Tibial nerve (tissue), 4 donors: ENCODE results near the gene SERPIND1. TPM values are rescaled to one million over a fixed set of nuclear protein-coding genes. Genes with fewer than 3 reads are reported as not detected.

Experiments
- DNase-seq, 2 donors: peaks; one replicate each; pipeline ENCODE4 v3.0.0-alpha.2; 2019; ENCODE audit warnings: low spot score in 2 of 2
- H3K27ac ChIP-seq, 4 donors: fragments of 200-600 bp; sonication (generic) in 3 of 4; one replicate each; pipeline ENCODE4 v1.5.1; 2017 to 2019; ENCODE audit warnings: mild to moderate bottlenecking in 1 of 4
- H3K27me3 ChIP-seq, 2 donors: fragments of 200-600 bp; sonication (generic) in 1 of 2; one replicate each; pipeline versions ENCODE4 v1.5.1 to v1.6.0; 2017 to 2019
- H3K36me3 ChIP-seq, 3 donors: fragments of 200-600 bp; sonication (generic); one replicate each; pipeline ENCODE4 v1.5.1; 2018 to 2019
- H3K4me1 ChIP-seq, 4 donors: fragments of 200-600 bp; sonication (generic) in 3 of 4; one replicate each; pipeline ENCODE4 v1.5.1; 2017 to 2019
- H3K4me3 ChIP-seq, 4 donors: fragments of 200-600 bp; sonication (generic) in 3 of 4; one replicate each; pipeline ENCODE4 v1.5.1; 2017 to 2019; ENCODE audit warnings: mild to moderate bottlenecking in 1 of 4, moderate library complexity in 1 of 4
- H3K9me3 ChIP-seq, 4 donors: fragments of 200-600 bp; sonication (generic) in 3 of 4; one replicate each; pipeline ENCODE4 v1.5.1; 2017 to 2019
- CTCF ChIP-seq, 5 experiments: fragments of 200-600 bp in 3 of 5; fragments of 450-650 bp in 2 of 5; sonication (generic) in 3 of 5; IDR thresholded peaks; one replicate each; pipeline ENCODE4 v1.5.1; 2016 to 2019; ENCODE audit warnings: antibody characterized with exemption in 5 of 5, mild to moderate bottlenecking in 3 of 5, moderate library complexity in 2 of 5
- EP300 ChIP-seq, 2 donors: sonication (generic); formaldehyde crosslinking; IDR thresholded peaks; one replicate each; pipeline ENCODE4 v1.6.1; 2017; ENCODE audit warnings: antibody characterized with exemption in 2 of 2, mild to moderate bottlenecking in 1 of 2
- POLR2A ChIP-seq, 2 donors: fragments of 450-650 bp; IDR thresholded peaks; one replicate each; pipeline ENCODE4 v1.6.1; 2017; ENCODE audit warnings: antibody characterized with exemption in 2 of 2, mild to moderate bottlenecking in 2 of 2, moderate library complexity in 2 of 2
- WGBS, 2 donors: methylation state at CpG; one replicate each; pipeline ENCODE4 v1.1.5; 2018; 5-methylcytosine and 5-hydroxymethylcytosine counted together
- total RNA-seq, 4 donors: library from RNA; depleted of rRNA; stranded (reverse); fragments of >200 nt; gene quantifications; one replicate each; pipeline ENCODE4 v1.1.0, GENCODE V29; 2016

The SERPIND1 gene
- total RNA-seq, 4 donors from 2014 or later: 0.42 to 1.2 TPM; not detected in 2

- TF ChIP-seq CTCF (IDR thresholded peaks at IDR 0.05): no peak
- TF ChIP-seq EP300 (IDR thresholded peaks at IDR 0.05): no peak
- TF ChIP-seq POLR2A (IDR thresholded peaks at IDR 0.05): no peak
- DNase-seq: no peak
- Histone ChIP-seq H3K4me3 (no peak overlapping the region), H3K9me3 (no peaks in the 10 kb centered on the region), H3K27me3 (no peaks in the 10 kb centered on the region), H3K4me1 (no peaks in the 10 kb centered on the region), H3K27ac (no peak overlapping the region), H3K36me3 (peaks cover 0 to 97% (median 6%) of the 10 kb centered on the region in 3 donors)
- 95 to 96% methylated on average over 5 of the region's 5 CpGs for whole genome bisulfite sequencing, 2 donors
These were observed 38.2 kb downstream of the SERPIND1 start for GRCh38 chr22:20811971-20812660.

- Histone ChIP-seq H3K27me3 (no peaks in the 10 kb centered on the region), H3K36me3 (peaks cover 0 to 97% (median 6%) of the 10 kb centered on the region in 3 donors), H3K27ac (no peak overlapping the region), H3K4me1 (no peaks in the 10 kb centered on the region), H3K4me3 (no peak overlapping the region), H3K9me3 (no peaks in the 10 kb centered on the region)
- WGBS, 2 donors: 93 to 94% methylated on average over 4 of the region's 4 CpGs
- DNase-seq: no peak
- TF ChIP-seq EP300 (IDR thresholded peaks at IDR 0.05): no peak
- no peak for TF ChIP-seq POLR2A (IDR thresholded peaks at IDR 0.05)
- TF ChIP-seq CTCF (IDR thresholded peaks at IDR 0.05): no peak
These were observed 39.1 kb downstream of the SERPIND1 start for GRCh38 chr22:20813056-20813455.

GRCh38 chr22:20814221-20814808, 40.4 kb downstream of the SERPIND1 start:
- Histone ChIP-seq H3K36me3 (peaks cover 0 to 99% (median 12%) of the 10 kb centered on the region in 3 donors), H3K4me1 (no peaks in the 10 kb centered on the region), H3K4me3 (no peak overlapping the region), H3K27ac (no peak overlapping the region), H3K9me3 (no peaks in the 10 kb centered on the region), H3K27me3 (no peaks in the 10 kb centered on the region)
- TF ChIP-seq EP300 (IDR thresholded peaks at IDR 0.05): no peak
- no peak for TF ChIP-seq POLR2A (IDR thresholded peaks at IDR 0.05)
- no peak for TF ChIP-seq CTCF (IDR thresholded peaks at IDR 0.05)
- DNase-seq: no peak
- WGBS, 2 donors: 86 to 88% methylated on average over 5 of the region's 5 CpGs

GRCh38 chr22:20815477-20816050, 41.7 kb downstream of the SERPIND1 start:
- WGBS, 2 donors: 91 to 95% methylated on average over 9 of the region's 9 CpGs
- no peaks in the 10 kb centered on the region for H3K4me1 ChIP-seq
- DNase-seq: no peak

More at GRCh38 chr22:20815477-20816050, 41.7 kb downstream of the SERPIND1 start:
- TF ChIP-seq POLR2A (IDR thresholded peaks at IDR 0.05): no peak
- no peak for TF ChIP-seq CTCF (IDR thresholded peaks at IDR 0.05)
- no peak for TF ChIP-seq EP300 (IDR thresholded peaks at IDR 0.05)
- Histone ChIP-seq H3K27ac (no peak overlapping the region), H3K4me3 (no peak overlapping the region), H3K36me3 (peaks cover 0 to 99% (median 12%) of the 10 kb centered on the region in 3 donors), H3K9me3 (no peaks in the 10 kb centered on the region), H3K27me3 (no peaks in the 10 kb centered on the region)
